Suppressor macrophage (primary cell): ENCODE data around the gene PTGES3L.
"Not testable (repeated sequence)": the region's sequence is repeated elsewhere in the genome, so short reads cannot be mapped to it uniquely, and the experiment has no call there.

Experiments used
- DNase-seq, 4 experiments: peaks; one replicate each; pipeline ENCODE4 v3.0.0-alpha.2; 2020 to 2022

The PTGES3L gene

GRCh38 chr17:42980274-42980765 is 440 bp upstream of the PTGES3L start, which contains the start of gene RUNDC1:
TSS of gene RUNDC1 (plus strand) at chr17:42980565. CDS start at chr17:42980577, 12 bp downstream.
- DNase-seq: peak; percentile 90 to 97 (median 94)

DNA sequence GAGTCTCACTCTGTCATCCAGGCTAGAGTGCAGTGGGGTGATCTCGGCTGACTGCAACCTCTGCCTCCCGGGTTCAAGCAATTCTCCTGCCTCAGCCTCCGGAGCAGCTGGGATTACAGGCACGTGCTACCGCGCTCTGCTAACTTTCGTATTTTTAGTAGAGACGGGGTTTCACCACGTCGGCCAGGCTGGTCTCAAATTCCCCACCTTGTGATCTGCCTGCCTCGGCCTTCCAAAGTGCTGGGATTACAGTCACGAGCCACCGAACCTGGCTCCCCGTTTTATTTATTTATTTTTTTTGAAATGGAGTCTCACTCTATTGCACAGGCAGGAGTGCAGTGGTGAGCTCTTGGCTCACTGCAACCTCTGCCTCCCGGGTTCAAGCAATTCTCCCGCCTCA is 4.2 kb downstream of the PTGES3L start:
- DNase-seq: not testable (repeated sequence)

- no peak for DNase-seq
These were observed 4.6 kb downstream of the PTGES3L start for GRCh38 chr17:42975265-42975664.

GRCh38 chr17:42973323-42973722 is 6.6 kb downstream of the PTGES3L start:
- not testable (repeated sequence) for DNase-seq

GRCh38 chr17:42971589-42971988 is 8.3 kb downstream of the PTGES3L start:
- no peak for DNase-seq

GRCh38 chr17:42969001-42969581 is 10.8 kb downstream of the PTGES3L start:
- peak in 3 of 4 experiments; percentile 41 to 64 (median 61) for DNase-seq

DNA sequence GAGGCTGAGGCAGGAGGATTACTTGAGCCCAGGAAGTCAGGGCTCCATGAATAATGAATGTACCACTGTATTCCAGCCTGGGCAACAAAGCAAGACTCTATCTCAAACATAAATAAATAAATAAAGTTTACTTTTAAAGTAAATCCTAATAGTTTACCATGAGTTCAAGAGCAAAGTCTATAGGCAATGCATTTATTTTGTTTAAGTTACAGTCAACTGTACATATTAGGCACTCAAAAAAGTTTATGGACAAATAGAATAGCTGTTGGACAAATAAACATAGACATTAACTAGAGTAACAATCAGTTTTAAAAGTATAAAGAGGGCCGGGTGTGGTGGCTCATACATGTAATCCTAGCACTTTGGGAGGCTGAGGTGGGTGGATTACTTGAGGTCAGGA is 12.0 kb downstream of the PTGES3L start:
- no peak for DNase-seq

- DNase-seq: peak; percentile 93 to 96 (median 95)
These were observed 15.5 kb downstream of the PTGES3L start, which contains the start of gene AARSD1 for GRCh38 chr17:42964161-42964932. TSS of gene AARSD1 (minus strand) at chr17:42964454. CDS start at chr17:42964440, 14 bp downstream.

- no peak for DNase-seq
These were observed 26.2 kb downstream of the PTGES3L start for GRCh38 chr17:42953669-42954068.

GRCh38 chr17:42950044-42950783 is 29.7 kb downstream of the PTGES3L start:
- DNase-seq: no peak

DNA sequence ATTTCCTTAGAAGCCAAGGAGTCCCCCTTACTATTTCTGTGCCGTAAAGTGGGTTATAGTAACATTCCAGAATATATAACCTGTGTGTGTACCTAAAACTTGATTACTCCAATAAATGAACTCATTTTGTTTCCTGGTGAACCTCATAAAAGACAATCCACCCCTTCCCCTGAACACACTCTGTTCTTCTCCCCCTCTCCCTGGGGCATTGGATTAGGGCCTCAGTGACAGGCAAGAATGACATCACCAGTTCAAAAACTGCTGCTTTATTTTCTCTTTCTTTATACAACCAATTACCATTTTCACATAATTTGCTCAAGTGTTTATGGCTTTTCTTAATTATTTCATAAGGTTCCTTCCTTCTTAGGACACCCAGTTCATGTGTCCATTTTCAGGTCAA is 33.1 kb downstream of the PTGES3L start:
- DNase-seq: no peak

DNA sequence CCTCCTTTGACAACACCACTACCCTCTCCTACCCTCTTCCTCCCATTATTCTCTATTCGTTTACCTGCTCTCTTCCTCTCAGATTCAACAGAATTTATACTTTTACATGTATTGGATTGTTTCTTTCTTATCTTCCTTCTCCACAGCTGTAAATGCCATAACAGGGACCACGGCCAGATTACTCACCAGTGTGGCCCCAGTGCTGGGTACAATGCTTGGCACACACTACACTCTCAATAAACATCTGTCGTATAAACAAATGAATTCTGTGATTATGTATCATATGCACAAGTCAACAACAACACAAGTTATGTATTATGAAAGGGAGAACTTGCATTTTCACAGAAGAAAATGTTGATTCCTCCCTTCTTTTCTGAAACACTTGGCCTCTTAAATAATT is 35.7 kb downstream of the PTGES3L start:
- no peak for DNase-seq

DNA sequence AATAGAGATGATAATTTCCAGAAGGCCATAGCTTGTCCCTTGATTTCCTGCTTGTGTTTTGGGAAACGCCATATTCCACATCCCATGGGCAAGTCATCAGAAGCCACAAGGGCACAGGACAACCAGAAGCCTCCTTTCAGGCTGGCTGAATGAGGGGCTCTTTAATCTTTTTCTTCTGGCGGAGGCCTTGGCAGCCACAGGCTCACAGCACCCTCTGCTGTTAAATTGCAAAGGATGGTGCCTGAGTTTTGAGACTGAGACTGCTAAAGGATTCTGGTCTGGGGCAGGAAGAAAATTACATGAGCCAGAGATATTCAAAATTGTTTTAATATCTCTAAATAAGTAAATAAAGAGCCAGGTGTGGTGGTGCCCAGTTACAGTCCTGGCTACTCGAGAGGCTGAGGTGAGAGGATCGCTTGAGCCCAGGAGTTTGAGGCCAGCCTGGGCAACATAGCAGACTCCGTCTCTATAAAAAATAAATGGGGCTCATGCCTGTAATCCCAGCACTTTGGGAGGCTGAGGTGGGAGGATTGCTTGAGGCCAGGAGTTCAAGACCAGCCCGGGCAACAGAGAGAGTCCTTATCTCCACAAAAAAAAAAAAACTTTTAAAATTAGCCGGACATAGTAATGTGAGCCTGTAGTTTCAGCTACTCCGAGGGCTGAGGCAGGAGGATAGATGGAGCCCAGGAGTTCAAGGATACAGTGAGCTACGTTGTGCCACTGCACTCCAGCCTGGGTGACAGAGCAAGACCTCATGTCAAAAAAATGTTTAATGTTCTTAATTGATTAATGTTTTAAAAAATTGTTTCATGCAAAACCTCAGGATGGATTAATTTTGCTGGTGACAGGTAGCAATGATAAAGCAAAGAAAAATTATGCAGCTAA is 41.9 kb downstream of the PTGES3L start:
- peak; percentile 41 to 69 (median 66) for DNase-seq

GRCh38 chr17:42929497-42929844 is 50.4 kb downstream of the PTGES3L start:
- peak in 1 of 4 experiments; percentile 14 for DNase-seq

DNA sequence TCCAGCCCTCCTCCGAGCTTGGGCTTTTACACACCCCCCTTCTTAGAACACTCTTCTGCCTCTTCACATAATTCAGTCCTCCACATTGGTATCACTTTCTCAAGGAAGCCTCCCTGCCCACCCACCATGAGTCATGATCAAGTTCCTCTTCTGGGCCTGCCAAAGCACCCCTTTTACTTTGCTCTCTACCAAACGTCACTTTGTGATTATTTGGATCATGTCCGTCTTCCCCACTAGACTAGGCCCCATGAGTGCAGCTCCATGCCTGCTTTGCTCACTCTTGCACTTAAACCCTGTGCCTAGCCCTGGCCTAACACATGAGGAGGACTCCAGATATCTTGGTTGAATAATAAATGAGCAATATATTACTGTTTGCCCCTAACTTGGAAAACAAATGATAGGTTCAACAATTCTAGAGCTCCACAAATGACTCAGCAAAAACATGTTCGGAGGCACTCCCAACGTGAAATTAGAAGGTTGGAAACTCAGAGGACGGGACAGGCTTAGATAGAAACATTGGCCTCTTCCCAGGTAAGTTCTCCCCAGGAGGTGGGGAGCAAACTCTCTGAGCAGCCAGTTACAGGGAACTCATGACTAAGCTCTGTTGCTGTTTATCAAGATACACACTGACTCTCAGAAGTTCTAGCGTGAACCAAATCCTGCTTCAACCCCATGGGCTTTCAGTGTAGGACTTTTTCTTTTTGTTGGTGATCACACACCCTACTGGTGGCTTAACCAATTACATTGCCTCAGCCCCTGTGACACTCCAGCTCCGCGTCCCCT is 51.0 kb downstream of the PTGES3L start:
- peak; percentile 86 to 96 (median 90) for DNase-seq

DNA sequence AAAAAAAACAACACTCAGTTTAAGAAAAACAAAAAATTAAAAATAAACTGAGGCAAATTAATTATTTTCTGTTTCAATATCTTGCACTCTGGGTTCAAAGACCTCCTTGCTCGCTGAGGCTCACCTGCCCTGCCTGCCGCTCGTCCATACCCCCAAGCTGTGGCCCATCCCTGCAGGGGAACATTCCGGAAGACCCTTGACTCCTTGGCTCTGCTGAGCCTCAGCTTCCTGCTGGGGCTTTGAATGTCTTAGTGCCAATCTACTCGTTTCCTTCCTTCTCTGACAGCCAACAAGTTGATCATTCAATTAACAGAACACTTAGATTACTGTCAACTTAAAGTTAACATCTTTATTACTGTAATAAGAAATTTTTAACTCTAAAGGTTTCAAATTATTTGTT is 55.0 kb downstream of the PTGES3L start:
- DNase-seq: no peak

DNA sequence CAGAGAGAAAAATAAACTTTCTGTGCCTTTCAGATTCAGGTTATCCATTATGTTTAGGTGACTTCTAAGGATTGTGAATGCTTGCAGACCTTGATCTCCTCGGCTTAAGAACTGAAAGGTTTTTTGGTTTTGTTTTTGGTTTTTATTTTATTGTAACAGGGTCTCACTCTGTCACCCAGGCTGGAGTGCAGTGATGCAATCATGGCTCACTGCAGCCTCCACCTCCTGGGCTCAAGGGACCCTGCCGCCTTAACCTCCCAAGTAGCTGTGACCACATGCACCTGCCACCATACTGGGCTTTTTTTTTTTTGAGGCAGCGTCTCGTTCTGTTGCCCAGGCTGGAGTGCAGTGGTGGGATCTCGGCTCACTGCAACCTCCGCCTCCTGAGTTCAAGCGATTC is 56.4 kb downstream of the PTGES3L start:
- not testable (repeated sequence) for DNase-seq

- no peak for DNase-seq
These were observed 57.6 kb downstream of the PTGES3L start for GRCh38 chr17:42922294-42922693.

- DNase-seq: no peak
These were observed 59.0 kb downstream of the PTGES3L start for GRCh38 chr17:42920922-42921321.

DNA sequence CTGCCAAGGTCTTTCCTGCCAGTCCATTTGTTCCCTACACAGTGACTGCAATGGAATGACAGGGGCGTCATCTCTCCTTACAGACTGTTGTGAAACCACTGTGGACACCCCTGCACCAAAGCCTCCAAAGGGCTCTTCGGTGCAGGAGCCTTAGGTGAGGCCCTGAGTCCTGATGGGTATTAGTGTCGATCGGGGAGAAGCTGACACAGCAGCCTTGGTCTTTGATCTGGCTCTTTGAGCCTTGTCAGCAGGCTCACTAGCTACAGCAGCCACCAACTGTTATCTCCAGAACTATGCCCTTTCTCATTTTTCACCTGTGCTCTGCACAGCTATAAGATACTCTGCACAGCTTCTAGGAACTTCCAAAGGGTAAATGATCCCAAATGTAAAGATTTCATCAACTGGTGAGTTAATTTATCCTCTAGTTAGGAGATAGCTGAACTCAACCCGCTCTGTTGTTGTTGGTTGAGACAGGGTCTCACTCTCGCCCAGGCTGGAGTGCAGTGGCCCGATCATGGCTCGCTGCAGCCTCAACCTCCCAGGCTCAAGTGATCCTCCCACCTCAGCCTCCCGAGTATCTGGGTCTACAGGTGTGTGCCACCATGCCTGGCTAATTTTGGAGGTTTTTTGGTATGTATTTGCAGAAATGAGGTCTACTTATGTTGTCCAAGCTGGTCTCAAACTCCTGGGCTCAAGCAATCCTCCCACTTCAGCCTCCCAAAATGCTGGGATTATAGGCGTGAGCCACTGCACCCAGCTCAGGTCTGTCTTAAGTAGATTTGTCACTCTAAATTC is 59.6 kb downstream of the PTGES3L start:
- DNase-seq: no peak
